IMR-90 (cell line): ENCODE measurements around the gene PMPCA. TPM values are rescaled to one million over a fixed set of nuclear protein-coding genes. Genes with fewer than 3 reads are reported as not detected.

Source experiments
- ATAC-seq: fragments of 200-7000 bp; cut with Tn5 transposase; 2 replicates; pipeline ENCODE4 v1.9.1; 2020; ENCODE audit warnings: low read depth, mild to moderate bottlenecking, moderate library complexity
- BruUV-seq: library from RNA; stranded (reverse); fragments of 400-500 nt; replicated peaks from 2 replicates; lab custom pipeline; 2021; lab: Mats Ljungman, UMichigan
- CTCF ChIA-PET: fragments of 300-600 bp; formaldehyde crosslinking; extraction: SDS; loops from one replicate; lab custom pipeline; 2021; ENCODE audit warnings: antibody characterized with exemption; lab: Yijun Ruan, JAX
- POLR2A ChIA-PET: fragments of 300-600 bp; sonication (Branson Sonifier 250); formaldehyde crosslinking; loops from one replicate; lab custom pipeline; 2022; ENCODE audit warnings: antibody characterized with exemption; ENCODE audit not compliant: unreplicated experiment; lab: Charles Lee
- DNase-seq: peaks from one replicate; pipeline ENCODE4 v3.0.0; 2013
- H2AFZ ChIP-seq: replicated peaks from 2 replicates; pipeline ENCODE3; 2013; ENCODE audit warnings: low read length, mild to moderate bottlenecking; ENCODE audit not compliant: poor library complexity
- H2AK5ac ChIP-seq: 2 replicates; pipeline ENCODE4 v1.6.1; 2013; ENCODE audit warnings: low read depth, low read length, inconsistent platforms
- H2AK9ac ChIP-seq: replicated peaks from 2 replicates; pipeline ENCODE3; 2013; ENCODE audit warnings: mild to moderate bottlenecking, low read depth, low read length, moderate library complexity; ENCODE audit not compliant: poor library complexity
- H2BK120ac ChIP-seq: 2 replicates; pipeline ENCODE4 v1.6.1; 2013; ENCODE audit warnings: low read depth, low read length, inconsistent platforms
- H2BK15ac ChIP-seq: 3 replicates; pipeline ENCODE4 v1.6.1; 2013; ENCODE audit warnings: low read depth, low read length, inconsistent platforms
- H2BK20ac ChIP-seq: 2 replicates; pipeline ENCODE4 v1.6.1; 2013; ENCODE audit warnings: low read depth, mild to moderate bottlenecking, inconsistent platforms, low read length, moderate library complexity
- H2BK5ac ChIP-seq: 2 replicates; pipeline ENCODE4 v1.6.1; 2013; ENCODE audit warnings: mild to moderate bottlenecking, low read depth, low read length, inconsistent platforms; ENCODE audit not compliant: poor library complexity, severe bottlenecking
- H3K14ac ChIP-seq: replicated peaks from 2 replicates; pipeline ENCODE4 v1.6.1; 2013; ENCODE audit warnings: low read depth, low read length, inconsistent platforms
- H3K18ac ChIP-seq: 2 replicates; pipeline ENCODE4 v1.6.1; 2013; ENCODE audit warnings: low read depth, low read length, control low read depth
- H3K23ac ChIP-seq: 2 replicates; pipeline ENCODE4 v1.6.1; 2013; ENCODE audit warnings: low read depth, low read length, inconsistent platforms
- H3K27ac ChIP-seq: 2 replicates; pipeline ENCODE4 v1.5.1; 2013; ENCODE audit warnings: mild to moderate bottlenecking, control low read depth, low read length; ENCODE audit not compliant: insufficient read depth
- H3K27me3 ChIP-seq: 2 replicates; pipeline ENCODE4 v1.6.1; 2013; ENCODE audit warnings: low read length; ENCODE audit not compliant: control insufficient read depth, insufficient read depth
- H3K36me3 ChIP-seq: 2 replicates; pipeline ENCODE4 v1.6.1; 2013; ENCODE audit warnings: low read length, mixed read lengths; ENCODE audit not compliant: control insufficient read depth, insufficient read depth
- H3K4ac ChIP-seq: 2 replicates; pipeline ENCODE4 v1.6.1; 2013; ENCODE audit warnings: low read depth, low read length, inconsistent platforms
- H3K4me1 ChIP-seq: 2 replicates; pipeline ENCODE4 v1.6.1; 2013; ENCODE audit warnings: low read length, mixed read lengths; ENCODE audit not compliant: control insufficient read depth, insufficient read depth
- H3K4me2 ChIP-seq: 2 replicates; pipeline ENCODE4 v1.6.1; 2013; ENCODE audit warnings: low read depth, mild to moderate bottlenecking, control low read depth, low read length, moderate library complexity
- H3K4me3 ChIP-seq: 2 replicates; pipeline ENCODE4 v1.5.1; 2013; ENCODE audit warnings: low read depth, mild to moderate bottlenecking, control low read depth, low read length, moderate library complexity; ENCODE audit not compliant: insufficient read depth
- H3K56ac ChIP-seq: 2 replicates; pipeline ENCODE4 v1.6.1; 2013; ENCODE audit warnings: low read length, inconsistent platforms; ENCODE audit not compliant: insufficient read depth; ENCODE audit errors: extremely low read depth
- H3K79me1 ChIP-seq, 2 experiments: 2 replicates each; pipeline ENCODE4 v1.6.1; 2013; ENCODE audit warnings: low read length in 2 of 2, inconsistent platforms in 1 of 2, low read depth in 1 of 2
- H3K9ac ChIP-seq: 2 replicates; pipeline ENCODE4 v1.6.1; 2013; ENCODE audit warnings: low read depth, low read length, control low read depth
- H3K9me1 ChIP-seq: 2 replicates; pipeline ENCODE4 v1.6.1; 2013; ENCODE audit warnings: low read length, inconsistent platforms; ENCODE audit not compliant: insufficient read depth
- H3K9me3 ChIP-seq: 2 replicates; pipeline ENCODE4 v1.6.1; 2013; ENCODE audit warnings: low read length; ENCODE audit not compliant: control insufficient read depth, insufficient read depth
- H4K20me1 ChIP-seq: 2 replicates; pipeline ENCODE4 v1.6.1; 2013; ENCODE audit warnings: low read length, inconsistent platforms; ENCODE audit not compliant: insufficient read depth
- H4K5ac ChIP-seq: 2 replicates; pipeline ENCODE4 v1.6.1; 2013; ENCODE audit warnings: mild to moderate bottlenecking, low read depth, low read length, control low read depth
- H4K8ac ChIP-seq, 2 experiments: 2 replicates each; pipeline ENCODE4 v1.6.1; 2013; ENCODE audit warnings: low read depth in 2 of 2, low read length in 2 of 2, control low read depth in 1 of 2, inconsistent platforms in 1 of 2
- H4K91ac ChIP-seq: 2 replicates; pipeline ENCODE4 v1.6.1; 2013; ENCODE audit warnings: low read depth, low read length, inconsistent platforms; ENCODE audit not compliant: insufficient read depth
- BHLHE40 ChIP-seq: fragments of 150-350 bp; IDR thresholded peaks from 2 replicates; pipeline ENCODE4 v1.6.1; 2016; ENCODE audit warnings: mild to moderate bottlenecking, low read depth, low read length
- MAFK ChIP-seq: IDR thresholded peaks from 2 replicates; pipeline ENCODE4 v1.6.1; 2012; ENCODE audit warnings: low read depth, low read length, improper control_type of control experiment
- MAZ ChIP-seq: IDR thresholded peaks from 2 replicates; pipeline ENCODE4 v1.6.1; 2012; ENCODE audit warnings: low read depth, mild to moderate bottlenecking, low read length, improper control_type of control experiment, moderate library complexity, borderline replicate concordance
- RAD21 ChIP-seq: IDR thresholded peaks from 2 replicates; pipeline ENCODE4 v1.6.1; 2012; ENCODE audit warnings: low read length, improper control_type of control experiment
- WGBS, 2 experiments: methylation state at CpG; one replicate each; pipeline versions ENCODE4 v1.1.5 to v1.1.7; 2013; ENCODE audit warnings: missing lambda C conversion rate in 2 of 2; ENCODE audit not compliant: insufficient read length in 1 of 2; ENCODE audit errors: extremely low coverage in 2 of 2; 5-methylcytosine and 5-hydroxymethylcytosine counted together
- dilution Hi-C: fragments of 300-500 bp; cut with HindIII; formaldehyde crosslinking; loops from one replicate; pipeline ENCODE4 v1.14.3; 2018; ENCODE audit warnings: low sequenced_read_pairs; ENCODE audit not compliant: unreplicated experiment
- in situ Hi-C: fragments of 300-500 bp; cut with MboI; formaldehyde crosslinking; loops from 3 replicates; pipeline ENCODE4 v1.14.3; 2019; ENCODE audit warnings: low sequenced_read_pairs, inconsistent platforms, mixed read lengths
- intact Hi-C: fragments of 100-400 bp; cut with micrococcal nuclease; formaldehyde crosslinking; loops from 2 replicates; pipeline ENCODE4 v1.10.0; 2022
- polyA plus RNA-seq, 3 experiments: library from polyadenylated mRNA; depleted of rRNA; stranded (reverse); fragments of >200 nt; gene quantifications; 2 replicates each; pipeline ENCODE4 v1.2.3, GENCODE V29; 2012; ENCODE audit warnings: low replicate concordance in 1 of 3
- total RNA-seq: library from RNA; depleted of rRNA; stranded (reverse); fragments of >200 nt; gene quantifications from 2 replicates; pipeline ENCODE4 v1.2.3, GENCODE V29; 2012

Gene PMPCA
- total and polyA plus RNA-seq, 2 of the 4 experiments (the other 2 are of a cell fraction), result 62.6 to 95.8 TPM

GRCh38 chr9:136380381-136380780 lies 30.1 kb upstream of the PMPCA start:
- Histone ChIP-seq H2BK15ac (no peak overlapping the region), H4K91ac (no peak overlapping the region), H4K8ac (no peak overlapping the region), H2AK5ac (no peak overlapping the region), H3K27ac (no peak overlapping the region), H2BK5ac (no peak overlapping the region), H3K14ac (no peak overlapping the region), H3K23ac (no peak overlapping the region), H3K79me1 (no peaks in the 10 kb centered on the region), H4K5ac (no peak overlapping the region), H3K9me1 (no peaks in the 10 kb centered on the region), H2AK9ac (peak overlapping the region; percentile 28), H3K9ac (no peak overlapping the region), H3K36me3 (peaks cover 54% of the 10 kb centered on the region), H3K4me3 (no peak overlapping the region), H3K18ac (no peak overlapping the region), H3K27me3 (no peaks in the 10 kb centered on the region), H3K56ac (no peak overlapping the region), H2BK20ac (no peak overlapping the region), H3K4me1 (no peaks in the 10 kb centered on the region), H4K20me1 (no peaks in the 10 kb centered on the region), H3K4ac (no peak overlapping the region), H3K9me3 (no peaks in the 10 kb centered on the region), H3K4me2 (no peak overlapping the region), H2AFZ (no peak overlapping the region), H2BK120ac (no peak overlapping the region)
- ATAC-seq (no peak), DNase-seq (no peak)
- dilution Hi-C loops, result no loop called here
- intact Hi-C loops, result no loop called here
- CTCF ChIA-PET, result no interaction called here
- in situ Hi-C loops, result no loop called here
- no TSS peak for BruUV-seq
- WGBS, 2 experiments, result 100% methylated on average over 4 of the region's 17 CpGs; no CpG with 5 or more reads in 1 of the 2 experiments
- TF ChIP-seq BHLHE40 (no peak), RAD21 (no peak), MAZ (no peak), MAFK (no peak)
- POLR2A ChIA-PET, result no interaction called here
